ENCODE results near the gene HIPK2.

DNA sequence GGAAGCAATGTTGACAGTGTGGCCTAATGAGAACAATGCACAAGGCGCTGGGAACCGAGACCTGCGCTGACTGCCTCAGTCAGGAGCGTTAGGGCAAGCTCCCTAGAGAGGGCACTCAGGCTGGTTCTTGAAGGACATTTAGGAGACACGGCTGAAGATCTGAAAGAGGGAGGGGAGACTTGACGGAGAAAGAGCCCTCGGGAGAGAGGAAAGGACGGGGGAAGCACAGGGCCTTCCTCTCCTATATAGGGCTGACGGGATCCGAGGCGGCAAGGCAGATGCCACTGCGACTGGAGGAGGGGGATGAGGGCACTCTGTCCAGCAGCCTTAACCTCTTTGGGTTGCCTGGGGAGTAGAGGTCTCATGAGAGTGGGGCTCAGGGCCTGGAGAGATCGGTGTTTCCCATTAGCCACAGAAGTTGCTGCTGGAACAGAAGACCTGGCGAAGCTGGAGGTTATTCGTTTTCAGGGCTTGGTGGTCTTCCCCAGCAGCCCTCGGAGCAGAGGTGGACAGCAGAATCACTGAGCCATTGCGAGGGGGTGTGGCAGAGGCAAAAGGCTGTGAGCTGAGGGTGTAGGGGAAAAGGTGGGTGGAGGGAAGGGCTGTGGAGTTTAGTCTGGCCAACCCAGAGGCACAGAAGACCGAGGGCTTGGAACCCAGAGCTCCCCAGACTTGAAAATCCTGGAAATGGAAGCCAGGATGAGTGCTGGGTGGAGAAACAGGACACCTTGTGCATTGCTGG, 218.3 kb downstream of the HIPK2 start:
- TF ChIP-seq, protein P1, sequence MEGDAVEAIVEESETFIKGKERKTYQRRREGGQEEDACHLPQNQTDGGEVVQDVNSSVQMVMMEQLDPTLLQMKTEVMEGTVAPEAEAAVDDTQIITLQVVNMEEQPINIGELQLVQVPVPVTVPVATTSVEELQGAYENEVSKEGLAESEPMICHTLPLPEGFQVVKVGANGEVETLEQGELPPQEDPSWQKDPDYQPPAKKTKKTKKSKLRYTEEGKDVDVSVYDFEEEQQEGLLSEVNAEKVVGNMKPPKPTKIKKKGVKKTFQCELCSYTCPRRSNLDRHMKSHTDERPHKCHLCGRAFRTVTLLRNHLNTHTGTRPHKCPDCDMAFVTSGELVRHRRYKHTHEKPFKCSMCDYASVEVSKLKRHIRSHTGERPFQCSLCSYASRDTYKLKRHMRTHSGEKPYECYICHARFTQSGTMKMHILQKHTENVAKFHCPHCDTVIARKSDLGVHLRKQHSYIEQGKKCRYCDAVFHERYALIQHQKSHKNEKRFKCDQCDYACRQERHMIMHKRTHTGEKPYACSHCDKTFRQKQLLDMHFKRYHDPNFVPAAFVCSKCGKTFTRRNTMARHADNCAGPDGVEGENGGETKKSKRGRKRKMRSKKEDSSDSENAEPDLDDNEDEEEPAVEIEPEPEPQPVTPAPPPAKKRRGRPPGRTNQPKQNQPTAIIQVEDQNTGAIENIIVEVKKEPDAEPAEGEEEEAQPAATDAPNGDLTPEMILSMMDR (conservative IDR thresholded peaks at IDR 0.05; ENCODE audit: low read length): no peak
- no peak for TF ChIP-seq EZH2phosphoT487 (IDR thresholded peaks at IDR 0.05; ENCODE audit: borderline replicate concordance, low read depth, low read length)
